ENCODE measurements around the gene ZPR1.
"Not testable (repeated sequence)": the region's sequence is repeated elsewhere in the genome, so short reads cannot be mapped to it uniquely, and the experiment has no call there.

Gene ZPR1

GRCh38 chr11:116762132-116762531, 25.7 kb downstream of the ZPR1 start:
- no peak for DNase-seq (ENCODE audit: low read depth in 3 of 3, low spot score in 1 of 3)

- not testable (repeated sequence) for DNase-seq (ENCODE audit: low read depth in 3 of 3, low spot score in 1 of 3)
Observed at GRCh38 chr11:116756044-116756443, 31.8 kb downstream of the ZPR1 start.

- no peak for DNase-seq (ENCODE audit: low read depth in 3 of 3, low spot score in 1 of 3)
Observed at GRCh38 chr11:116750070-116750718, 37.6 kb downstream of the ZPR1 start.

GRCh38 chr11:116742104-116742503, 45.7 kb downstream of the ZPR1 start:
- DNase-seq (ENCODE audit: low read depth in 3 of 3, low spot score in 1 of 3): no peak

GRCh38 chr11:116740741-116741140, 47.1 kb downstream of the ZPR1 start:
- no peak for DNase-seq (ENCODE audit: low read depth in 3 of 3, low spot score in 1 of 3)

- no peak for DNase-seq (ENCODE audit: low read depth in 3 of 3, low spot score in 1 of 3)
Observed at GRCh38 chr11:116738975-116739374, 48.8 kb downstream of the ZPR1 start.

- no peak for DNase-seq (ENCODE audit: low read depth in 3 of 3, low spot score in 1 of 3)
Observed at GRCh38 chr11:116736763-116737162, 51.1 kb downstream of the ZPR1 start.

- DNase-seq (ENCODE audit: low read depth in 3 of 3, low spot score in 1 of 3): no peak
Observed at GRCh38 chr11:116733969-116734508, 53.8 kb downstream of the ZPR1 start.

GRCh38 chr11:116733043-116733755, 54.6 kb downstream of the ZPR1 start:
- DNase-seq (ENCODE audit: low read depth in 3 of 3, low spot score in 1 of 3): no peak

- DNase-seq (ENCODE audit: low read depth in 3 of 3, low spot score in 1 of 3): peak in 2 of 3 donors; percentile 20 to 37
Observed at GRCh38 chr11:116732271-116733042, 55.4 kb downstream of the ZPR1 start.

- no peak for DNase-seq (ENCODE audit: low read depth in 3 of 3, low spot score in 1 of 3)
Observed at GRCh38 chr11:116731821-116732220, 56.0 kb downstream of the ZPR1 start.

- no peak for DNase-seq (ENCODE audit: low read depth in 3 of 3, low spot score in 1 of 3)
Observed at GRCh38 chr11:116731097-116731761, 56.6 kb downstream of the ZPR1 start.

- no peak for DNase-seq (ENCODE audit: low read depth in 3 of 3, low spot score in 1 of 3)
Observed at GRCh38 chr11:116730601-116731000, 57.2 kb downstream of the ZPR1 start.

GRCh38 chr11:116730241-116730561, 57.6 kb downstream of the ZPR1 start:
- DNase-seq (ENCODE audit: low read depth in 3 of 3, low spot score in 1 of 3): no peak

GRCh38 chr11:116729501-116730240, 58.2 kb downstream of the ZPR1 start:
- no peak for DNase-seq (ENCODE audit: low read depth in 3 of 3, low spot score in 1 of 3)

GRCh38 chr11:116727990-116728389, 59.8 kb downstream of the ZPR1 start:
- no peak for DNase-seq (ENCODE audit: low read depth in 3 of 3, low spot score in 1 of 3)

GRCh38 chr11:116725434-116726221, 62.2 kb downstream of the ZPR1 start:
- no peak for DNase-seq (ENCODE audit: low read depth in 3 of 3, low spot score in 1 of 3)

GRCh38 chr11:116724813-116725212, 63.0 kb downstream of the ZPR1 start:
- DNase-seq (ENCODE audit: low read depth in 3 of 3, low spot score in 1 of 3): no peak
